HG03521 (cell line): Measurements from ENCODE around the gene SH3BP5.

Experiments
- ATAC-seq: cut with Tn5 transposase; IDR thresholded peaks from one replicate; pipeline ENCODE4 v1.9.1; 2021; ENCODE audit warnings: mild to moderate bottlenecking, moderate library complexity; ENCODE audit not compliant: unreplicated experiment

The SH3BP5 gene

DNA sequence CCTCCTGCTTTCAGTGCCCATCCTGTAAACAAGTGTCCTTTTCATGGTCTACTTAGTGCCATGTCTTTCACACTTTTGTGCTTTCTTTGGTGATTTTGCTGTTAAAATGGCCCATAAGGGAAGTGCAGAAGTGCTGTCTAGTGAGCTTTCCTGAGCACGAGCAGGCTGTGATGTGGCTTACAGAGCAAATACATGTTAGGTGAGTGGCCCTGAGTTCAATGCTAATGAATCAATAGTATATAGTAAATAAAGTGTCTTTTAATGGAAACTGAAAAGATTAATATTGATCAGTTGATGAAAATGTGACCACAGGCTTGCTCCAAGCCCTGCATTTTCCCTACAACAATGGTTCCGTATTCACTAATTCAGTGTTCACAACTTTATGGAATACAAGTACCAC is 5.7 kb downstream of the SH3BP5 start:
- ATAC-seq: no peak

DNA sequence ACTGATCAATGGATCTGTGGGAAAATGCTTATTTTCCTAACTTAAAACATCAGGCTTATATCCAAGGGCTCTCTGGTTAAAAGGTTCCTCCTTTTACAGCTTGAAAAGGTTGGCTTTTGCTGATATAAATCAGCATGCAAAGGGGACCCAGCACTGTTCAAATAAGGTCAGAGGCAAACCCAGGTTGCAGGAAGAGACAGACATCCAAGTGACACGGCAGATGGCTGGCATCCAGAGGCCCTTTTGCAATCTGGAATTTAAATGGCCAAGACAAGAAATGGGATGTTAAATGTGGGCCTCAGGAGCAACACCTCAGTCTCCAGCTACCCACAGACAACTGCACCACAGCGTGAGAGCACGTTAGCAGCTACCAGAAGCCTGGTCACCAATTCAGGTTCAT is 6.3 kb downstream of the SH3BP5 start:
- no peak for ATAC-seq

DNA sequence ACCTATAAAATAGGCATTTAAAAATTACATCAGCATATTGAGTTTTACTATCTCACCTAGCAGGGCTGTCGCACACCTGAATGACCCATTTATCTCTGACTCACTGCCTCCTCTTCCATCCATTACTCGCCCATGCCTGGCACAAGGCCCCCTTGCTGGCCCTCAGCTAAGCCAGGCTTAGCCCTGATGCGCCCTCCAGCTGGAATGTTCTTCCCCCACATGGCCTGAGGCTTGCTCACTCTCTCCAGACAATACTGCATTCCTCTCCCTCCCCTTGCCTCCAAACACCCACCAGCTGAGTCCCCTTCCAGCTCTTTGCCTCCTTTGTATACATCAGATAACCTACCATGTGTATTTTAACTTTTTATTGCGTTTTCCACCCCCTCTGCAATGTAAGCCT is 7.2 kb downstream of the SH3BP5 start:
- no peak for ATAC-seq

DNA sequence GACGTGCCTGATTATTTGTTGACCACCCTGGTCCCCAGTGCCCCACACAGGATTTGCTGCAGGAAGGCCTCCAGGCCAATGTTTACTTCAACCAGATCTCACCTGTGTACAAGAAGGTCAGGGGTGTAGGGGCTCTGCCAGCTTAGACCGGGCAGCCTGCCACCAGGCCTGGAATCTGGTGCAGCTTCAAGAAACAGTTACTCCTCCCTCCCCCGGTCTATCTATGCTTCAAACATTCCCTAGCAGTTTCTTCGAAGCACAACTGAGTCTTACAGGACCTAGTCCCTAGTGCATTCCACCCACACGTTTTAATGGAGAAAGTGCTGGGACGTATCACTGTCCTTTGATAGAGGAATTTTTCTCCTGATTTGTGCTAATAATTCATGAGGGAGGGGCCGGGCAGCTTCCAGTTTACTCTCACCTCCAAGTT is 8.0 kb downstream of the SH3BP5 start:
- ATAC-seq: no peak

DNA sequence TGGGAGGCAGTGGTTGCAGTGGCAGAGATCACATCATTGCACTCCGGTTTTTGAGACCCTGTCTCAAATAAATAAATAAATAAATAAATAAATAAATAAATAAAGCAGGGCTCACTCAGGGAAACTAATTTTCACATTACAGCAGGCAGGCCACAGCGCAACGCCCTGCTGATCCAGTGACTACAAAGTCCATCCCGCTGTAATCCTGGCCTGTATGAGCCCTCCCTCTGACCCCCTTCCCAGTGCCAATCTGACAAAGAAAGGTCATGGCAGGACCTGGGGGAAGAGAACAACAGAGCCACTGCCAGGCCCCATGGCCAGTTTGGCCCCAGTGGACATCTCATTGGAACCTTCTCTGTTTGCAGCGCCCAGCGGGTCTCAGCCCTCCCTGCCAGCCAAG is 9.3 kb downstream of the SH3BP5 start:
- no peak for ATAC-seq

DNA sequence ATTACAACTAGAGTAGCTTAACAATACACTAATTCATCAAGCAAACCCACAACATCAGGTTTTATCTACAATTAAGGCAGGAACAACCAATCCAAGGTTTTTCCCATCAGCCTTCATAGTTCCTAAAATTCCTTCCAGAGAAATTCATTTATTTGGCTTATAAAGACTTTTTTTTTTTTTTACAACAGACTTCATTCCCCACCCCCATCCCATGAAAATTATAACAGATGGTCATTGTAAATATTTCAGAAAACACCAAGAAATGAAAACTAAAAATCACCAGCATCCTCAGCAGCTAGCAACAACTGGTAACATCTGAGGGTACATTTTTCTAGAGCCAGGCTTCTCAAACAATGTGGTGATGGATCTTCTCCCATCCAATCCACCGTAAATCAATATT is 11.0 kb downstream of the SH3BP5 start:
- no peak for ATAC-seq

DNA sequence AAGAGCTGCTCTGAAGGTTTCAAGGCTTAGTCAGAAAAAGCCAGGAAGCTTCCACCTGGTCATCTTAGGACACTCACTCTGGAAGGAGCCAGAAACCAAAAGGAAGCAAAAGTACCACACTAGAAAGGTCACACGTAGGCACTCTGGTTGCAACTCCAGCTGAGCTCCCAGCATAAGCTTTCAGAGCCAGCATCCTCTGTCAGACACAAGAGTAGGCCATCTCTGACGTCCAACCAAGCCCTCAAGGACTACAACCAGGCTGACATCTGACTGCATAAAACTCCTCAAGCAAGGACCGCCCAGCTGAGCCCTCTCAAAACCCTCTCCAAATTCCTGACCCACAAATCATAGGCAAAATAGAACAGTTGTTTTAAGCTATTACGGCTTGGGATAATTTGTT is 12.8 kb downstream of the SH3BP5 start:
- no peak for ATAC-seq

DNA sequence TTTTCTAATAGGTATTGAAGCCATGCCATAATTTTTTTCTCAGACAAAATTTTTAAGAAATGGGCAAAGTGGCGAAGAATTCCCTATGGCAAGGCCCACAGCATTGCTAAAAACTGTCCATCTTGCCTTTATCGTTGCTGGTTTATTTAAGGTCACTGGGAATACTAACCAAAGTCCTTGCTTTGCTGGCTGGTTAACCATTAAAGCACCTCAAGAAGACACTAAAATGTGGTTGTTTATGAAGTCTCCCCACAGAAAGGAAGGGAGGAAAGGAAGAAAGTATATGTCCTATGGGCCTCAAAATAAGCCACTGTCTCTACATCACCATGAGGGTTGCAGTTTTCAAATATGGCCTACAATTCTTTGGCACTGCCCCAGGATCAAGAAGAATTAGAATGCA is 13.2 kb downstream of the SH3BP5 start:
- ATAC-seq: no peak

DNA sequence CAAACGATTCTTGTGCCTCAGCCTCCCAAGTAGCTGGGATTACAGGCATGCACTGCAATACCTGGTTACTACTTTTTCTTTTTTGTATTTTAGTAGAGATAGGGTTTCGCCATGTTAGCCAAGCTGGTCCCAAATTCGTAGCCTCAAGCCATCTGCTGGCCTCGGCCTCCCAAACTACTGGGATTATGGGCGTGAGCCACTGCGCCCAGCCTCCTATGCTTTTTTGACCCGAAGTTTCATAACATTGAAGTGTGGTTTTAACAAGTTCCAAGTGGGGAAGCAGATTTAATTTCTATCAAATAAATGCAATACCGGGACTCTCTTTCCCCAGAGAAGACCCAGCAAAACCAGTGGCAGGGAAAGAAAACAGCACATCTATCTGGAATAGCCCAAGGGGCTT is 13.7 kb downstream of the SH3BP5 start:
- no peak for ATAC-seq

DNA sequence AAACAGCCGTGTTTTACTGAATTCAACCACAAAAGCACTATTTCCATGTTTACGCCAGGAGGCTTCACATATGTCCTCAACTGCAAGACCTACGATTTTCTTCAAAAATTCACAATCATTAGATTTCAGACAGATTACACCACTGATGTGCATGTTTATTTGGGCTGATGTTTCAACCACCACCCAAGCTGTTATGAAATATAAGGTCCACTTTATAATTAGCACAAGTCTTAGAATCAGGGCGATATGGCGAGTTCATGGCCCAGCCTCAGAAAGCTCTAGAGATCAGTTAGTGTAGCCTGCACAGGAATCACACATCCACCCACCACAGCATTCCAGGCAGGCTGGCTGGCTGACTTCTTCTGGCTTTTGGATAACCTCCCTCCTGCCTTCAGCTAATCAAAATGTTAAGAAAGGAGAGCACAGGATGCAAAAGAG is 15.4 kb downstream of the SH3BP5 start:
- ATAC-seq: no peak

DNA sequence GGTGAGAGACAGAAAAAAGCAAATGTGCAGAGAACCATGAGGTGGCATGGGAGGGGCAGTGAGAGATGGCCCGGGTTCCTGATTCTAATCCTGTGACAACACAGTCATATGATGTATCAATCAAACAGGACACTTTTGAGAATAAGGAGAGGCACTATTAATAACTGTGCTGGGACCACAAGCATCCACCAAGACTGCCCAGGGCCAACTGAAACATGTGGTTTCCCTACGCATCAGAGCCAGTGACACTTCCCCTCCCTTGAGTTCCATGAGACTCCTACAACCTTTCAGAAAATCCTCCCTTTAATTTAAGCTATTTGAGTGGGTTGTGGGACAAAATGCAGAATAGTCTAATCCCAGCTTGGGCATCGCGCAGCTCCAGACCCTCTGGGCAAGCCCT is 17.4 kb downstream of the SH3BP5 start:
- no peak for ATAC-seq

DNA sequence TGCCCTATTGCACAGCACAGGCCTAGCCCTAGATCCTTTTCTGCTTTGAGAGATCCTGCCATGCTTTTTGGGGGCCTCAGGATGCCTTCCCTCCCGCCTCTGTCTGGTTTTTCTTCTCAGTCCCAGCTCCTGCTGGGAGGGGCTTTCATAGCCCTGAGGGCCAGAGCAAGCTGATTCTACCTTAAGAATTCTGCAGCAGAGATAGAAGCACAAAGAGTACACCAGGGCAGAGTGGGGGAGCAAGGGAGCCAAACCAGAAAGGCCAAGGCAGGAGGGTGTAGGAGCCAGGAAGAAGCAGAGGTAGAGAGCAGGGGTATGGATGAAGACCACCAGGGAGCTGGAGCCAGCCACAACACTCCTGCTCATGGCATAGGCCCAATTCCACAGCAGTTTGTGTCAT is 18.1 kb downstream of the SH3BP5 start:
- no peak for ATAC-seq

DNA sequence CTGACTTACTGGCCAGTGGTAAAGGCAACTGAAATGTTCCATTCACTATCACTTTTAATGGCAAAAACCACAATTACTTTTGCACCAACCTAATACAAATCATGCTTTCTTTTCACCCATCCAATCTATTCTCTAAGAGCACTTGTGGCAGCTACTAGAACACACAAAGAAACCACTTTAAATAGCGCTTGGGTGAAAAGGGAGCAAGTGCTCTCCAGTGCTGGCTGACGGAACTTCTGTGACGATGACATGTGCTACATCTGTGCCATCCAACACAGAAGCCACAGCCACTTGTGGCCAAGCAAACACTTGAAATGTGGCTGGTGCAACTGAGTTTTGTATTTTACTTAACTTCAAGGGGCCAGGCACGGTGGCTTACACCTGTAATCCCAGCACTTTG is 18.9 kb downstream of the SH3BP5 start:
- ATAC-seq: no peak

DNA sequence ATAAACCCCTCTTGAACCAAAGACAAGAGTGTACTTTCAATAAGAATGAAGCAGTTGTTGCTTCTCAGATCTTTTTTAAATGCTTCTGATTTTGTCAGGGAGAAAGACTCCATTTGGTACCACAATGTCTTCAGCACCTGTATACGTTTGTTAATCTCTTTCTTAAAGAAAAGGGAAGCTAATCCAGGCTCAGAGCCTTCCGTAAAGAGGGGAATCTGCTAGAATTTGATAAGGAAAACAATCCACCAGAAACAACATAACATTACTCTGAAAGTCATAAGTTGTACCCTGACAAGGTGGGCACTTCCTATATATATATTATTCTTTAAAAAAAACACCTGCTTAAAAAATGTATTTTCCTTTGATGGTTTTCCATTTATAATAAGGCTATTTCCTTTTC is 19.8 kb downstream of the SH3BP5 start:
- no peak for ATAC-seq

DNA sequence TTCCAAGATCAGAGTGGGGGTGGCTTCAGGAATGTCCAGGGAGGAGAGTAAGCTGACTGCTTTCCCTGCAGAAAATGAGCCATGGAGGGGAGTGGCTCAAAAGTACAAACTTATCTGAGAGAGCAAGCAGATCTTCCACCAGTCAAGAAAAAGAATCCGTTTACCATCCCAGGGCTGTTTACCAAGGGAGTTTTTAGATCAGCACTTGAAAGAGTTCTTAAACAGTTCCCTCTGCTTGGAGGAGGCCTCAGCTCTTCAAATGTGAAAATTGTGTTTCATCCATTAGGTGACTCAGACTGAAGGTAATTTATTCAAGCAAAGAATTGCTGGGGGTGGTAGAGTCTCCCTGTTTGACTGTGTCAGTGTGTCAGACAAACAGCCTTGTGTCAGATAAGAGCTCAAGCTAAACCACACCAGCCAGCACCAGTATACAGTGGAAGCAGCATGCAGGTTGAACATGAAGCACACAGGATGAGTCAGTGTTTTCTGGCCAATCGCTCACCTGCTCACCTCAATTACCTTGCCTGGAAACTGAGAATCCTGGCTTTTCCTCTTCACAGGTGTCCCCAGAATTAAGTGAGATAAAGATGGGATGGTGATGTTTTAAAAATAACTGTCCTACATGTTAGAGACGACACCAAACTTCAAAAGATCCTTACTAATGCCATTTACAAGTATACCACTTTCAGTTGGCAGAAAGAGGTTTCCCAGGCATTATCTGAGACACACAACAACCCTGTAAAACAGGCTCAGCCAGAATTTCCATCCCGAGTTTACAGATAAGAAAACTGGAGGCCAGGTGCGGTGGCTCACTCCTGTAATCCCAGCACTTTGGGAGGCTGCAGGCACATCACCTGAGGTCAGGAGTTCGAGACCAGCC is 21.7 kb downstream of the SH3BP5 start:
- peak; percentile 78 for ATAC-seq

DNA sequence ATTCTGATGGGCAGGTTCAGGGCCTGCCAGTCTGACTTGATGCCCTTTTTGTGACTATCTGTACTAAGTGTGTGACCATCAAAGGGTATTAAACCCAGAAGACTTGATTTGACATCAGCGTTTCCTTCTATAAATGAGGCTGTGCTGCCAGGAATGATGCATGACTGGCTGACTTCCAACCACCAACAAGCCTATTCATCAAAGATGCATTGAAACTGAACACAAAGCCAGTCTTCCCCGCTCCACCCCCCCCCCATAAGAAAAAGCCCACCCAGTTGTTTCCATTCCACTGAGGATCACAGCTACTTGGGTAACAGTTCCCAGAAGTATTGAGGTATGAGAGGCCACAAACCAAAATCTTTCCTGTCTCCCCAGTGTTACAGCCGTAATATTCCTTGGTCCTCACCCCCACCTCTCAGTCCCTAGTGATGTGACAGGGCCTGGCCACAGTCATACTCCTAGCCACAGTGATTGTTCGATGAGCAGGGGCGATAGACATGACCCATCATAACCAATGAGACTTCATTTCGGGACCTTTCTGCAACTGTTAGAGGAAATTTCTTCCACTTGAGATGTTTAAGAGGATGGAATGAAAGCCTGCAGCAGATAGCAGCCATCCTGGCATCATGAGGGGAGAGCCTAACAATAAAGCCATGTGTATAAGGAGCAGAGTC is 22.6 kb downstream of the SH3BP5 start:
- ATAC-seq: no peak

DNA sequence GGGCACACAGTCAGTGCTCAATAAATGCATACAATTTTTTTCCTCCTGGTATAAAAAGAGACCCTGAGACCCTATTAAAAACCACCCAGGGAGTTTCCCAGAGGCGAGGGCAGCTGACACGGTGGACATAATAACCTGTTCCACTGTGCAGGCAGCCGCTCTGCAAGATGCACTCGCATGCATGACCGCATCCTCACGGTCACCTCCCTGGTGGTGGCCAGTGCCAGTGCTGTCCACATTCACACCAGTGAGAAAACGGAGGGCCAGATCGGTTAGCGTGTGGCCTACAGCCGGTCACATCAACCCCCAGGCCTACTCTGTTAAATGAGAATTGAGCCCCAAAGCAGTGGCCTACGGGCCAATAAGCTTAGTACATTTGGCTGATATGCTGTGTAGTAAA is 24.8 kb downstream of the SH3BP5 start:
- no peak for ATAC-seq

DNA sequence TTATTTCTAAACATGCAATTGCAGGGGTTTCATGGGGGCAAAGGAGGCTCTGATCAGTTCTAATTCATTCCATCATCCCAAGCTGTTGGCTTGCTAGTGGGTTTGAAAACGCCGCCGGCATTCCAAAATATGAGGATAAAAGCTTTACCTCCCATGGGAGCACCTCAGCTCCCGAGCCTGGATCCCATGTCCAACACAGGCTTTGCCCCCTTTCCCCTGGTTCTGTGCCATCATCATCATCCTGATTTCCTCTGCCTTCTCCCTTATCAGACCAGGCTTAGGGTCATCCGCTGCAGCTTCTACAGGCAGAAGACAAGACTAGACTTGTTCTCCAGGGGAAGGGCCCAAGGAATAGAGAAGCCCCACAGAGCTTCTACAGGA is 25.4 kb downstream of the SH3BP5 start:
- no peak for ATAC-seq

DNA sequence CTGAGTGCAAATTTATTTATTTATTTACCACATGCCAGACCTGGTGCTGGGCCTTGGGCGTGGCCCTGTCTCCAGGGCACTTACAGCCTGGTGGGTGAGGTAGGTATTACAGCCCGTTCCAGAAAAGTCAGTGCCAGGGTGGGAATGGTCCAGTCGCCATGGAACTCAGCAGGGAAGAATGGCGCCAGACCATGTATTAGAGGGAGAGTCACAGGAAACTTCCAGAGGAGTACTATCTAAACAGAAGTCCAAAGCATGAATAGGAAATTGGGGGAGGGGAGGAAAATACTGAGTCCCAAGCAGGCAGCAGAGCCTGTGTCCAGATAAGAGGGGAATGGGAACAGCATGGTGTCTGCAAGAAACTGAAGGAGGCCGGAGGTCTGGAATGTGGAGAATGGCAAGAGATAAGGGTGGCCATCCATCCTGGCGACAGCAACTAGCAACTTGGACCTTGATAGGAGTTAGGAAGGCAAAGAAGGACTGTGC is 27.0 kb downstream of the SH3BP5 start:
- no peak for ATAC-seq

DNA sequence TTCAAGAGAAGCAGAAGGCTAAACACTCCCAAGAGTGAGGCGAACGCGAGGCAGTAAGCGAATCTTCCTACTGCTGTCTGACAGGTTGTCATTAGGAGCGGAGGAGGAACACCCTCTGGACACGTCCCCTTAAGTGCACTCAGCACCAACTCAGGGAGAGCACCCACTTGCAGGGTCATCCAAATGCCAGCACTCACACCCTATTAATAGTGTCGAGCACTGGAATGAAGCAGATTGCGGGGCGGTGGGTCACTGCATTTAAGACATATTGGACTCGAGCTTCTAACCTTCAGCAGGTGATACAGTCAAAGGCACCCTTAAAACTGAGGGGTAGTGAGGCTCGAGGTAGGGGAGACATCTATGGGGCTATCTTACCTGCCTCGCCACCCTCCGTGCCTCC is 28.7 kb downstream of the SH3BP5 start:
- no peak for ATAC-seq

DNA sequence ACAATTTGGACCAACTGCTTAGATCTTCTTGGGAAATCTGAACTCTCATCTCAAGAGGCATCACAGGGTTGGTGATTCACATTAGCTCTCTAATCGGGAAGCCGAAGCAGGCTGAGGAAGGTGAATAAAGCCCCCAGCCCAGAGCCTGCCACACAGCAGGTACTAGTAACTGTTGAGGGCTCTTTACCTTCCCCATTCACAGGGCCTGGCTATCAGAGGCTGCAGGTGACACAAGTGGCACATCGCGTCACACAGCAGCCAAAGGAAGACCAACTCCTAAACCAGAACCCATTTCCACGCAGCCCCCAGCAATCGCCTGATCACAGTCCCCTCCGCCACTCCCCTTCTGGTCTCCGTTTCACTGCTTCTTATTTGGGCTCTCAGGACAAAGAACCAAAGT is 29.2 kb downstream of the SH3BP5 start:
- ATAC-seq: no peak

DNA sequence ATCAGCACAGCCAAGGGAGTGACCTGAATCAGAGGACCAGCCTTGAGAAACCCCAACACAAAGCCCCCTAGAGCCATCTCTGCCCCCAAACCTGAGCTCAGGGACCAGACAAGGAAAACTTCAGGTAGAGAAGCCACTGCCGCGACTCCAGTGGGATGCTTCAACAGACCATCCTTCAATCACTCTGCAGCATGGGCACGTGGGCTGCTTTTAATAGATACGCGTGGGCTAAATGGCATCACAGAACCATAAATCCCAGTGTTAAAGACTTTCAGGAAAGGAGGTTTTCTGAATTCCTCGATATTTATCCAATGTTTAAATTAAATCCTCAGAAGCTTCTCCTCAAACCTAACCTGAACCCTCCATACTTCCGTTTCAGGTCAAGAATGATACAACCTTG is 30.6 kb downstream of the SH3BP5 start:
- no peak for ATAC-seq
